NCI-H1930 (cell line): ENCODE results near the gene TLR9.
"Not testable (repeated sequence)": the region's sequence is repeated elsewhere in the genome, so short reads cannot be mapped to it uniquely, and the experiment has no call there.

Experiments used
- DNase-seq, 2 experiments: peaks; one replicate each; lab custom pipeline; 2025; lab: John Stamatoyannopoulos, UW

TLR9 gene

DNA sequence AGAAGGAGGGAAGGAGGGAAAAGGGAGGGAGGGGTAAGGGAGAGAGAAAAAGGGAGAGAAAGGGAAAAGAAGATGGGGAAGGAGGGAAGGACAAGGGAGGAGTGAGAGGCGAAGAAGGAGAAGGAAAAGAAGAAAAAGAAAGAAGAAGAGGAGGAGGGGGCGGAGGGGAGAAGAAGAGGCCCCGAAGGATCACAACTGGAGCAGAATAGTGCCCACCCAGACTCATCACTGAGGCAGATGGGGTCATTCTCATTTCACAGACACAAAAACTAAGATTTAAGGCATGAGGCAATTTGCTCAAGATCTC, 30.2 kb downstream of the TLR9 start:
- DNase-seq = no peak

DNA sequence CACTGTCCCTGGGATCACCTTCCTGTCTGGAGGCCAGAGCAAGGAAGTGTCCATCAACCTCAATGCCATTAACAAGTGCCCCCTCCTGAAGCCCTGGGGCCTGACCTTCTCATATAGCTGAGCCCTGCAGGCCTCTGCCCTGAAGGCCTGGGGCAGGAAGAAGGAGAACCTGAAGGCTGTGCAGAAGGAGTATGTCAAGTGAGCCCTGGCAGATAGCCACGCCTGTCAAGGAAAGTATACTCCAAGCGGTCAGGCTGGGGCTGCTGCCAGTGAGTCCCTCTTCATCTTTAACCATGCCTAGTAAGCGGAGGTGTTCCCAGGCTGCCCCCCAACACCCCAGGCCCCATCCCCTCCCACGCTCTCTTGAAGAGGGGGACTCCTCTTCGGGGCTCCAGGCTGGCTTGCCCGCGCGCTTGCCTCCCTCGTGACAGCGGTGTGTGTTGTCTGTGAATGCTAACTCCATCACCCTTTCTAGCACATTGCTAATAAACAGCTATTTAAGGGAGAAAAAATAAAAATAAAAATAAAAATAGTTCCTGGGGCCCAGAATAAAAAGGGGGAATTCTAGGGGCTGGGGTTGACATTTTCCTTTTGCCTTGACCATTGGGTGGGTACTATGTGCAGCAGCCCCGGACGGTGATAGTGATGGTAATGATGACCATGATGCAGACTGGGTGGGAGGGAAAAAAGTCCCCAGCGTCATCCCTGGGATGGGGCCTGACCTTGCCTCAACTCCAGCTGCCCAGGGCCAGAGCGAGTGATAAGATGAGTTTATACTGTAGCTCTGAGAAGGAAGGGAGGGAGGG, 30.8 kb downstream of the TLR9 start:
- no peak for DNase-seq

DNA sequence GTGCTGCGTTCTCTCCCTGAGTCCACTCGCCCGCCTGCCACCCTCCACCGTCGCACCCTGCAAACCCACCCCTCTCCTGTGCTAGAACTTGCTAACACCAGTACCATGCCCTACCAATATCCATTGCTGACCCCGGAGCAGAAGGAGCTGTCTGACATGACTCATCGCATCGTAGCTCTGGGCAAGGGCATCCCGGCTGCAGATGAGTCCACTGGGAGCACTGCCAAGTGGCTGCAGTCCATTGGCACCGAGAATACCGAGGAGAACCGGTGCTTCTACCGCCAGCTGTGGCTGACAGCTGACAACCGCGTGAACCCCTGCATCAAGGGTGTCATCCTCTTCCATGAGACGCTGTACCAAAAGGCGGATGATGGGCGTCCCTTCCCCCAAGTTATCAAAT, 32.4 kb downstream of the TLR9 start:
- no peak for DNase-seq

- no peak for DNase-seq
These were observed 33.8 kb downstream of the TLR9 start for GRCh38 chr3:52191663-52192062.

DNA sequence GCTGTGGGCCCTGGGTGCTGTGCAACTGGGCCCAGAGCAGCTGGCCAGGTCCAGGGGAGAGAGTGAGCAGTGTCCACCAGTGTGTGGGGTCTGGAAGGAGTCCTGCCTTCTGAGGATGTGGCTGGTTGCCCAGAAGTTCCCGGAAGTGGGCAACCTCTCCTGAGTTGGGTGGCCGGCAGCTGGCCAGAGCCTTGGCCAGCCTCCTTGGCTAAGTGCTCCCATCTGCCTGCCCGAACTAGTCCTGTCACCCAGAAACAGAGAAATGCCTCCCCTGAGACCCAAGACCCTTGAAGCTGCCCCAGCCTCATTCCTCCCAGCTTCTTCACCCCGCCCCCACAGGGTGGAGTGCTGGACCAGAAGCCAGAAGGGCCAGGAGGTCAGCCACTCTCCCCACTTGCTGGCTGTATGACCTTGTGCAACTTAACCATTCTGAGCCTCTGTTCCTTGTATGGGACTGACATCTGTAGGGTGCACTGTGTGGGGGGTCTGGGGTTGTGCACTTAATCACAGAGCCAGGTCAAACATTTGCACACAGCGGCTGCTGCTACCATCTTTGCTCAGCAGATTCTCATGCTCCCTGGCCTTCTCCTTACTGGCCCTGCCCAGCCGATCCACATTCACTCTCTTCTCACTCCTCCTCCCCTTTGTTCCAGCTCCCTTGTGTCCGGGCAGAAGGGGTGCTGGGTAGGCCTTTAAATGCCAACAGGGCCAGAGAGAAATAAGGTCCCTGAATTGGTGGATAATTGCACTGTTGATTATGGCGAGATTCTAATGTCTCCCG, 35.0 kb downstream of the TLR9 start:
- DNase-seq = no peak

DNA sequence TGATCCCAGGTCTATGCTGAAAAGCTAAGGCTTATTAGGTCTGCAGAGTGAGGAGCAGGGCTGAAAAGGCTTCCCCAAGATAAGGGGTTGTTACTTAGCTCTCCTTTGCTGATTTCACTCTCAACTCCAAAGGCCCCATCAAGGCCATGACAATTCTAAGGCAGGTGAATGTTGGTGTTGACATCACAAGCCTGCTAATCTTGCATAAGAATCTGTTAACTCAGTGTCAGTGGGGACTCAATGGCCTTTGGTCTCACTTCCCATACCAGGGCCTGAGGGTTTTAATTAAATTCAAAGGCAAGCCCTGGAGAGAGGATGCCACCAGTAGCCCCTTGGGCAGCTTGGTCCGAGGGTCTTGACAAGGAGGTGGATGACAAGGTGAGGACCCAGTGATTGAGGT, 36.9 kb downstream of the TLR9 start:
- DNase-seq = no peak

- no peak for DNase-seq
These were observed 38.7 kb downstream of the TLR9 start for GRCh38 chr3:52186729-52187128.

- no peak for DNase-seq
These were observed 39.6 kb downstream of the TLR9 start for GRCh38 chr3:52185837-52186236.

DNA sequence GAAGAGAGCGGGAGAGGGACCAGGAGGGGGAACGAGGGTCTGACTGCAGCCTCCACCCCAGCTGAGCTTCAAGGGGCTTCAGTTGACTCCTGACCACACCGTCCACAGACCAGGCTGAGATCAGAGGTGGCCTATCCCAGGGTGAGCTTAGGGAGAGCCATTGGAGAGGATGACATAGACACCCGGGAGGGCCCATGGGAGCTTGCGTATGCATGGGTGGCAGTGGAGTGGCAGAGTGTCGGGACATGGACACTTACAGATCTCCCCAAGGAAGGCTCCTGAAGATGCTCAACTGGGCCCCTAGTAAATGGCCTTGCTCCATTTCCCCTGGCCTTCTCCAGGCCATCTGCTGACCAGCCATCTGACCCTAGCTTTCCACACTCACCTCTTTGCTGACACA, 40.1 kb downstream of the TLR9 start:
- no peak for DNase-seq

- no peak for DNase-seq
These were observed 40.8 kb downstream of the TLR9 start for GRCh38 chr3:52184690-52185089.

DNA sequence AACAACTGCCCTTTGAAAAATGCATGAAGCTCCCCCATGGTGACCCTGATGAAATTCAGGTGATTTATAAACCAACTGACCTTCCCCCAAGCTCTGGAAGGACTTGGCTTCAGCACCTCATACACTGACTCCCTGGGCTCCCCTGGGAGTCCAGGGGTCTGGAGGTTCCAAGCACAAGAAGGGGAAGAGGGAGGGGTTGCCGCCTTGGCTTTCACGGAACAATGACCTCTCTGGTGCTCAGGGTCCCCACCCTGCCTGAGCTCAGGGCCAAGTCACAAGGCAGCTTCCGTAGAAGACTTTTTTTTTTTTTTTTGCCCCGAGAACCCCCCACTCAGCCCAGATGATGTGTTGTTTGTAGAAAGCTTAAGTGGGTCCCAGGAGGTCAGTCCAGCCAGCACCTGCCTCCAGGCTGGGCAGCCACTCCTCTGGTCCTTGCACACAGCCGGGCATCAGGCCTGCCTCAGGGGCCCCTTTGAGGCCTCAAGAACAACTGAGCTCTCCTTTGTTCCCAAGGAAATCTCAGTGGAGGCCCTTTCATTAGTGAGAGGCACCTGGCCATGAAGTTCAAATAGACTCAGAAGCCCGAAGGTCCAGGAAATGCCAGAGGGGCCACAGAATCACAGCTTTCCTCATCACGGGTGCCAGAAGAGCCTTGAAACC, 41.5 kb downstream of the TLR9 start:
- DNase-seq = no peak

DNA sequence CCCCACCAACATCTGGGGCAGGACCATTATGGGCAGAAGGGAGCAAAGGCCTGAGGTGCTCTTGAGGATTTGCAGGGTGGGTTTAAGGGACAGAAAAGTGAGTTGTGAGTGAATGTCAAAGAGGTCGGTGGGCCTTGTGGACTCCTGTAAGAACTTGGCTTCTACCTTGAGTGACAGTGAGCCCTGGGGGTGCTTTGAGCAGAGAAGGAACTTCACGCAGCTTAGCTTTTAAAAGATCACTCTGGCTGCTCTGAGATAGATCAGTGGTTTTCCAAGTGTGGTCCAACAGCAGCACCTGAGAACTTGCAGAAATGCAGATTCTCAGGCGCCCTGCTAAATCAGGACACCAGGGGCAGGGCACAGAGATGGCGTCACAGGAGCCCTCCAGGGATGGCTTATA, 42.8 kb downstream of the TLR9 start:
- no peak for DNase-seq

- no peak for DNase-seq
These were observed 43.2 kb downstream of the TLR9 start for GRCh38 chr3:52182196-52182595.

DNA sequence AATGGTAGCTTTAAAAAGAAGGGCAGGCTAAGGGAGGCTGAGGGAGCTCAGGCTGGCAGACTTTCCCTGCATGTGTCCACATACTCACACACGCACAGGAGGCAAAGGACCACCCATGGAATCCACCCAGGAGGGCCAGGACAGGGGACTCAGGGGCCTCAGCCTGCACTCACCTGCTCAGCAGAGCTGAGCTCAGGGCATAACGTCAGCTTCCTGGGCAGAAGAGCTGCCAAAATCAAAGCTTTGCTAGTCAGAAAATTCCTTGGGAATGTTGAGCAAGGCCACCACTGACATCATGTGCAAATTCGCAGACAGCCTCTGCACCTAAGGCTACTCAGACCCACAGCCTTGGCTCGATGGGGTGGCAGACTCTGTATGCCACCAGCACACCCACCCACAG, 43.9 kb downstream of the TLR9 start:
- no peak for DNase-seq

- no peak for DNase-seq
These were observed 46.9 kb downstream of the TLR9 start for GRCh38 chr3:52178537-52178936.

DNA sequence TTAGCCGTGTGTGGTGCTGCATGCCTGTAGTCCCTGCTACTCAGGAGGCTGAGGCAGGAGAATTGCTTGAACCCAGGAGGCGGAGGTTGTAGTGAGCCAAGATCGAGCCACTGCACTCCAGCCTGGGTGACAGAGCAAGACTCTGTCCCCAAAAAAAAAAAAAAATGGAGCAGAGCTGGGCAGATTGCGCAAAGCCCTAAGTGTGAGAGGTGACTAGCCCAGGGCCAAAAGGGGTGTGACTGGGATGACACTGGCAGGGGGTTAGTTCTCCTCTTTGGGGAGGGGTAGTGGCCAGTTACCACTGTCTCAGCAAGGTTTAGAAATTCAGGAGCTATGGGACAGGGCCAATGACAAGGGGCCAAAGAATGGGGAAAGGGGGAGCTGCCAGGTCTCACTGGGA, 47.3 kb downstream of the TLR9 start:
- DNase-seq = not testable (repeated sequence)

DNA sequence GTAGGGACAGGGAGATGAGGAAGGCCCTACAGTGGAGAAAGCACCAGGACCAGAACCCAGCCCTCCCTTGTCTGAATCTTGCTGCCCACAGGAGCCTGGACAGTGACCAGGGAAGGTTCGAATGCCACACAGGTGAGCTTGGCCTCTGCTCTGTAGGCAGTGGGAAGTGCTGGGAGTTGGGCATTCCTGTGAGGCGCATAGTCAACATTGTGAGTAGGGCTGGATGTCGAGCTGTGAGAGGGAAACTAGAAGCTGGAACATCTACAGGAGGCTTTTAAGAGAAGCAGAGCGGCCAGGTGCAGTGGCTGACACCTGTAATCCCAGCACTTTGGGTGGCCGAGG, 47.8 kb downstream of the TLR9 start:
- DNase-seq = no peak

GRCh38 chr3:52176951-52177700, 48.3 kb downstream of the TLR9 start:
- DNase-seq = no peak

DNA sequence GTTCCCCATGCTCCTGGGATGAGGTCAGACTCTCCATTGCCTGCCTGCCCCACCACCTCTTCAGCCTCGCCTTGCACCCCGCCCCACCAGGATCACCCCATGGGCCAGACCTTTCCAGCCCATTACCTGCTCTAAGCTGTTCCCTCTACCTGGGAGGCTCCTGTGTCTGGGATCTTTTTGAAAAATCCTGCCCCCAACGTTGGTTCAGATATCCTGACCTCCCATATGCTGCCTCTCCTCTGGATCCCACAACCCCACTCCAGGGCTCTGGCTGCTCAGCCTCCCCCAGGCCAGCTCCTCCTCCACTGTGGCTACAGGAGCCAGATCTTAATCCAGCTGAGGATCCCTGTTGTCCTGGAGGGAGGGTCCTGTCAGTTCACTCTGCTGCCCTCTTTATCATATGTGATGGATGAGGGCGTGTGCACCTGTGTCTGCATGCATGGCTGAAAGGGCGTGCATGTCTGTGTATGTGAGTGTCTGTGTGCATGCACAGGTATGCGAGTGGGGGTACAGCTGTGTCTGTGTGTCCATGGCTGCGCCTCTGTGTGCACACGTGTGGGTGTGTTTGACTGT, 49.2 kb downstream of the TLR9 start:
- DNase-seq = no peak

- DNase-seq = no peak
These were observed 49.8 kb downstream of the TLR9 start for GRCh38 chr3:52175416-52176179.

- DNase-seq = no peak
These were observed 50.5 kb downstream of the TLR9 start for GRCh38 chr3:52174896-52175295.
